HepG2 (cell line): ENCODE results near the gene RUNX2.

Experiments used
- CCAR2 ChIP-seq: fragments of 200-400 bp; formaldehyde crosslinking; optimal IDR thresholded peaks from 2 replicates; pipeline ENCODE3; 2018; ENCODE audit warnings: low read depth, mild to moderate bottlenecking, low read length, moderate library complexity
- ETV6 ChIP-seq: sonication (generic); formaldehyde crosslinking; conservative IDR thresholded peaks from 2 replicates; pipeline ENCODE4 v1.4.0; 2020; ENCODE audit warnings: missing genetic modification reagents

- TF ChIP-seq CCAR2 (no peak), ETV6 (CRISPR knock-in tag) (no peak)
These were observed 145.2 kb downstream of the RUNX2 start for GRCh38 chr6:45473121-45473993.
